Heart left ventricle (tissue), 16 donors: ENCODE data around the gene SHISA8. TPM values are rescaled to one million over a fixed set of nuclear protein-coding genes. Genes with fewer than 3 reads are reported as not detected.

Experiments used
- ATAC-seq, 4 donors: fragments of 200-7000 bp; cut with Tn5 transposase; one replicate each; pipeline ENCODE4 v1.9.1; 2020 to 2022; ENCODE audit warnings: moderate library complexity in 4 of 4, mild to moderate bottlenecking in 3 of 4, moderate number of reproducible peaks in 1 of 4
- DNase-seq, 5 donors: peaks; one replicate each; pipeline ENCODE4 v3.0.0-alpha.2; 2020
- H3K27ac ChIP-seq, 12 donors: fragments of 200-600 bp; sonication (generic) in 4 of 12; one replicate each; pipeline versions ENCODE4 v1.5.0 to v1.8.0; 2016 to 2022; ENCODE audit warnings: mild to moderate bottlenecking in 2 of 12
- H3K27me3 ChIP-seq, 9 donors: fragments of 200-600 bp; sonication (generic) in 2 of 9; one replicate each; pipeline versions ENCODE4 v1.5.1 to v1.8.0; 2016 to 2022; ENCODE audit warnings: mild to moderate bottlenecking in 3 of 9
- H3K36me3 ChIP-seq, 9 donors: fragments of 200-600 bp; sonication (generic) in 2 of 9; one replicate each; pipeline versions ENCODE4 v1.5.0 to v1.8.0; 2018 to 2022; ENCODE audit warnings: mild to moderate bottlenecking in 2 of 9
- H3K4me1 ChIP-seq, 12 donors: fragments of 200-600 bp; sonication (generic) in 4 of 12; one replicate each; pipeline versions ENCODE4 v1.5.0 to v1.8.0; 2016 to 2022; ENCODE audit warnings: mild to moderate bottlenecking in 3 of 12
- H3K4me3 ChIP-seq, 12 donors: fragments of 200-600 bp; sonication (generic) in 4 of 12; one replicate each; pipeline versions ENCODE4 v1.5.0 to v1.8.0; 2017 to 2022; ENCODE audit warnings: mild to moderate bottlenecking in 9 of 12, moderate library complexity in 4 of 12
- H3K9me3 ChIP-seq, 12 donors: fragments of 200-600 bp; sonication (generic) in 4 of 12; one replicate each; pipeline versions ENCODE4 v1.5.0 to v1.8.0; 2016 to 2022; ENCODE audit warnings: mild to moderate bottlenecking in 1 of 12
- POLR2A ChIP-seq, 2 donors: fragments of 450-650 bp; IDR thresholded peaks; one replicate each; pipeline ENCODE4 v1.6.1; 2017; ENCODE audit warnings: antibody characterized with exemption in 2 of 2, mild to moderate bottlenecking in 2 of 2, moderate library complexity in 2 of 2
- WGBS, 4 donors: extraction: QIAGEN DNeasy Blood & Tissue Kit in 2 of 4; methylation state at CpG; one replicate each; pipeline versions ENCODE4 v1.1.5 to v1.1.7; 2013 to 2018; 5-methylcytosine and 5-hydroxymethylcytosine counted together
- intact Hi-C, 10 donors: fragments of 100-400 bp; cut with DNase I; formaldehyde crosslinking; loops; one replicate each; pipeline versions ENCODE4 v1.11.1 to v1.14.2; 2022
- polyA plus RNA-seq, 2 donors: library from polyadenylated mRNA; stranded (reverse); fragments of 200-250 nt; gene quantifications; one replicate each; pipeline ENCODE4 v1.2.3, GENCODE V29; 2013
- total RNA-seq, 9 donors: library from RNA; depleted of rRNA in 2 of 9; stranded (reverse); fragments of >200 nt in 2 of 9; fragmentation: NEBNext Ultra II Directional in 3 of 9; extraction: Animal tissue kit (Norgen Biotek cat#: 25700) in 3 of 9; gene quantifications; one replicate each; pipeline versions ENCODE4 v1.1.0 to v1.2.4, GENCODE V29; 2016 to 2023
- TF ChIP-seq, protein P1 (sequence below), 12 donors: fragments of 200-600 bp; sonication (generic) in 4 of 12; IDR thresholded peaks; one replicate each; pipeline versions ENCODE4 v1.5.0 to v1.8.0; 2018 to 2022; ENCODE audit warnings: antibody characterized with exemption in 12 of 12, mild to moderate bottlenecking in 5 of 12
- donor health status: ischemic (EF 13 %, LVEDD 7.1; RV severe dilation, severe dysfunction).
- donor health status: healthy with polysubstance abuse.
- donor health status: DM: no; HTN: yes; CAD: no.
- donor health status: DM: no; HTN: no; CAD: no.
- donor health status: ischemic (EF 25% LVEDD 6.9; RV normal size, moderate dysfunction).
- donor health status: ischemic (EF 25% LVEDD 5.7; RV mildly dilated, moderate dysfunction).
- donor health status: healthy.
- donor health status: DM: yes; HTN: yes; CAD: no.
- donor health status: ischemic (EF 35%, LVEDD 5.7; RV mildly dilated, moderate dysfunction).
- donor health status: nonischemic (EF 11% LVEDD 7.7; RV severe dilation, severe dysfunction).
- donor health status: DM: yes; HTN: yes; CAD: no.
- donor health status: PGD.
- donor health status: ischemic (EF 29% LVEDD 5.4; RV normal size, mild dysfunction).
- donor health status: nonischemic (EF 23%, LVEDD 6.1; RV moderate dilation, normal function).

The SHISA8 gene
- total and polyA plus RNA-seq, 11 donors = 0.48 to 4.4 (median 1.2) TPM; not detected in 1

DNA sequence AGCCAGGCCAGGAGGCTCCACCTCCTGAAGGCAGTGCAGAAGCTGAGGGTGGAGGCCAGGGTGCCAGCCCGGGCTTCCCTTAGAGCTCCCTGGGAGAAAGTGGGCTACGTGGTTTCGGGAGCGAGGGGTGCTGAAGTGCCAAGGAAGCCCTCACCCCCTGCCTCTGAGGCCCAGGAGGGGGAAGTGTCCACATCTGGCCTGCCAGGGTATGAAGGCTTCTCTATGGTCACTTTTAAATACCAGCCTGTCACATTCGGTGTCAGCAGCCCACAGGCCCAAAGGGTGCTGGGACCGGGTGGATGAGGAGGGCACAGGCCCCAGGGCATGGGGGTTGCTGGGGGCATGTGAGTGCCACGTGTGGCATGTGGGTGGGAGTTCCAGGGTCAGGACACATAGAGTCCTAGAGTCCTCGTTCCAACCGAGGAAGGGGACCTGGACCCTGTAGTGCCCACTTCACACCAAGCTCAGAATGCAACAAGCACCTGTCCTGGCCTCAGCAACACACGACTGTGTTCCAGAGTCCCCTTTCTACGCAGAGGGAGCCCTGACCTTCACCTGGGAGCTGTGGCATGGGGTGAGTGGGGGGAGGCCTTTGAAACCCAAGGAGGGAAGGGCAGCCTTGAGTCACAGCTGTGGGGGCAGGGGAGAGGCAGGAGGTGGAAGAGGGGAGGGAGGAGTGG, 1.7 kb downstream of the SHISA8 start:
- Histone ChIP-seq H3K9me3 (no peaks in the 10 kb centered on the region), H3K4me1 (peaks cover 0 to 64% (median 24%) of the 10 kb centered on the region in 12 donors), H3K27ac (no peak overlapping the region), H3K27me3 (peaks cover 29 to 82% (median 53%) of the 10 kb centered on the region in 9 donors), H3K4me3 (no peak overlapping the region), H3K36me3 (no peaks in the 10 kb centered on the region)
- DNase-seq = no peak
- intact Hi-C loops = no loop called here
- 63 to 80% (median 71%) methylated on average over 6 to 11 of the region's 11 CpGs for WGBS, 4 donors
- ATAC-seq = no peak
- TF ChIP-seq POLR2A (IDR thresholded peaks at IDR 0.05) = no peak
- TF ChIP-seq, protein P1, sequence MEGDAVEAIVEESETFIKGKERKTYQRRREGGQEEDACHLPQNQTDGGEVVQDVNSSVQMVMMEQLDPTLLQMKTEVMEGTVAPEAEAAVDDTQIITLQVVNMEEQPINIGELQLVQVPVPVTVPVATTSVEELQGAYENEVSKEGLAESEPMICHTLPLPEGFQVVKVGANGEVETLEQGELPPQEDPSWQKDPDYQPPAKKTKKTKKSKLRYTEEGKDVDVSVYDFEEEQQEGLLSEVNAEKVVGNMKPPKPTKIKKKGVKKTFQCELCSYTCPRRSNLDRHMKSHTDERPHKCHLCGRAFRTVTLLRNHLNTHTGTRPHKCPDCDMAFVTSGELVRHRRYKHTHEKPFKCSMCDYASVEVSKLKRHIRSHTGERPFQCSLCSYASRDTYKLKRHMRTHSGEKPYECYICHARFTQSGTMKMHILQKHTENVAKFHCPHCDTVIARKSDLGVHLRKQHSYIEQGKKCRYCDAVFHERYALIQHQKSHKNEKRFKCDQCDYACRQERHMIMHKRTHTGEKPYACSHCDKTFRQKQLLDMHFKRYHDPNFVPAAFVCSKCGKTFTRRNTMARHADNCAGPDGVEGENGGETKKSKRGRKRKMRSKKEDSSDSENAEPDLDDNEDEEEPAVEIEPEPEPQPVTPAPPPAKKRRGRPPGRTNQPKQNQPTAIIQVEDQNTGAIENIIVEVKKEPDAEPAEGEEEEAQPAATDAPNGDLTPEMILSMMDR (IDR thresholded peaks at IDR 0.05) = no peak

- TF ChIP-seq, protein P1 (IDR thresholded peaks at IDR 0.05) = no peak
- TF ChIP-seq POLR2A (IDR thresholded peaks at IDR 0.05) = no peak
- Histone ChIP-seq H3K9me3 (no peaks in the 10 kb centered on the region), H3K4me3 (no peak overlapping the region), H3K27ac (no peak overlapping the region), H3K27me3 (peaks cover 29 to 78% (median 48%) of the 10 kb centered on the region in 9 donors), H3K4me1 (peaks cover 0 to 58% (median 18%) of the 10 kb centered on the region in 12 donors), H3K36me3 (peaks cover 0 to 4% (median 0%) of the 10 kb centered on the region in 9 donors)
- intact Hi-C loops = no loop called here
- WGBS, 4 donors = 79 to 88% (median 83%) methylated on average over 9 of the region's 9 CpGs
- no peak for ATAC-seq
- no peak for DNase-seq
Observed at GRCh38 chr22:41912338-41913039, 2.4 kb downstream of the SHISA8 start.

DNA sequence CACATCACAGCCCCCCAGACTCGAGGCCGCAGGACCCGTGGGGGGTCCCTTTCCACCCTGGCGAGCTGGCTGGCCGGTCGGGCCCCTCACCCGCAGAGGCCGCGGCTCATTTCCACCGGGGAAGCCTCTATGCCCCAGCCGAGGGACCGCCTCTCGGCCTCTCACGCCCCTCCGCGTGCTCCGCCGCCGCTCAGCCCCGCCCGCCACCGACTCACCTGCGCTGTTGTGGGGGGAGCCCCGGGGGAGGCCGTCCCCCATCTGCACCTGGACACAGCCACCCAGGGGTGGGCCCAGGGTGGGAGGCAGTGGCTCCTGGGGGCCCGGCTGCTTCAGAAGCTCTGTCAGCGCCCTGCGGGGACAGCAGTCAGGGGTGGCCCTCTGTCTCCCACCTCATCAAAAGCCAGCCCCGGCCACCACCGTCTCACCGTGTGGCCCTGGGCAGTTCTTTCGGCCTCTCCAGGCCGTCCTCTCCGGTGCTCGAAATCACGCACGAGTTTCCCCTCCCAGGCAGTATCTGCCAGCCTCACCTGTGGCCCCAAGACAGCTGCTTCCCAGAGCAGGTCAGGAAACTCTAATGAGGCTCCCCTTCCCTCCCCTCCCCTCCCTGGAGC, 3.8 kb downstream of the SHISA8 start:
- H3K27ac ChIP-seq = peak overlapping the region in 4 of 12 donors; percentile 50 to 75 (median 61)
- H3K4me3 ChIP-seq = peak overlapping the region in 9 of 12 donors; percentile 22 to 57 (median 46)
- H3K9me3 ChIP-seq = no peaks in the 10 kb centered on the region
- peaks cover 0 to 56% (median 17%) of the 10 kb centered on the region in 12 donors for H3K4me1 ChIP-seq
- no peak for TF ChIP-seq POLR2A (IDR thresholded peaks at IDR 0.05)
- TF ChIP-seq, protein P1 (IDR thresholded peaks at IDR 0.05) = no peak
- no peak for DNase-seq
- H3K27me3 ChIP-seq = peaks cover 29 to 65% (median 45%) of the 10 kb centered on the region in 9 donors
- H3K36me3 ChIP-seq = peaks cover 0 to 13% (median 1%) of the 10 kb centered on the region in 9 donors
- WGBS, 4 donors = 21 to 48% (median 35%) methylated on average over 16 to 37 of the region's 37 CpGs
- intact Hi-C loops = no loop called here
- no peak for ATAC-seq
